Posterior cingulate gyrus (tissue), 11 donors: Measurements from ENCODE around the gene MTCL1.

ENCODE experiments used
- DNase-seq, 10 donors: peaks; one replicate each; pipeline versions ENCODE4 v3.0.0 to v3.0.0-alpha.2; 2020 to 2021; ENCODE audit warnings: mixed read lengths in 3 of 10
- intact Hi-C: fragments of 100-400 bp; cut with DNase I; formaldehyde crosslinking; loops from one replicate; pipeline ENCODE4 v1.15.1; 2023

Gene MTCL1

GRCh38 chr18:8824846-8825245 is 119.5 kb downstream of the MTCL1 start:
- intact Hi-C loops = no loop called here
- no peak for DNase-seq

- intact Hi-C loops = no loop called here
- DNase-seq = no peak
Observed at GRCh38 chr18:8825273-8825672, 119.9 kb downstream of the MTCL1 start.

DNA sequence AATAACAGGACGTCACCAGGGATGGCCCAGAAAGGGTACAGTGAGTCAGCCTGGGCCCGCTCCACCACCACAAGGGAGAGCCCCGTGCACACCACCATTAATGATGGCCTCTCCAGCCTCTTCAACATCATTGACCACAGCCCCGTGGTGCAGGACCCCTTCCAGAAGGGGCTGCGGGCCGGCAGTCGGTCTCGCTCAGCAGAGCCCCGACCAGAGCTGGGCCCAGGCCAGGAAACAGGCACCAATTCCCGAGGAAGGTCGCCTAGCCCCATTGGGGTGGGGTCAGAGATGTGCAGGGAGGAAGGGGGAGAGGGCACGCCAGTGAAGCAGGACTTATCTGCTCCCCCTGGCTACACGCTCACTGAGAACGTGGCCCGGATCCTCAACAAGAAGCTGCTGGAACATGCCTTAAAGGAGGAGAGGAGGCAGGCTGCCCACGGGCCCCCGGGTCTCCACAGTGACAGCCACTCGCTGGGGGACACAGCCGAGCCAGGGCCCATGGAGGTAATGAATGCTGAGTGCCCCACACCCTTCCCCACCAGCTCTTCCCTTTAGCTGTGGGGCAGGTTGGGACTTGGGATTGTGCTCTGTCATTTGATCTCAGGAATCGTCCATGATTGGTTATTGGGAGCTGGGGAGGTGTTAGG is 120.5 kb downstream of the MTCL1 start:
- DNase-seq = no peak
- intact Hi-C loops = no loop called here

- DNase-seq = no peak
- intact Hi-C loops = no loop called here
Observed at GRCh38 chr18:8826514-8826913, 121.2 kb downstream of the MTCL1 start.

DNA sequence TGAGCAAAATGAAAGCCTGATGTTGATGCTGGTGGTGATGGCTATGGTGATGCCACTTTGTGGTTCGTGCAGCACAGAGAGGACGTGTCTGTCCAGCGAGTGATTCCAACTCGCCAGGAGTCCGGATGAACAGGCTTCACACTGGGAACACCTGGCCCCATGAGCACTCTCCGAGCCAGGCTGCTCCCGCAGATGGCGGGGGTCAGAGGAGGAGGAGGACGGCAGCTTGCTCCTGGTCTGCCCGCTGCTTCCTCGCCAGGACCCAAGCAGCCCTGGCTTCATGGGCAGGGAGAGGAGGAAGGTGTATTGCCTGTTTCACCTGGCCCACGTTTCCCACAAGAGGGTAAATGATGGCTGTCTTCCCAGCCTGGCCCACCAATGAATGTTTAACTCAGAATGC is 121.6 kb downstream of the MTCL1 start:
- DNase-seq = no peak
- intact Hi-C loops = no loop called here

GRCh38 chr18:8828300-8828699 is 122.9 kb downstream of the MTCL1 start:
- intact Hi-C loops = no loop called here
- DNase-seq = no peak

- no peak for DNase-seq
- intact Hi-C loops = no loop called here
Observed at GRCh38 chr18:8828798-8829197, 123.4 kb downstream of the MTCL1 start.

GRCh38 chr18:8830067-8831060 is 125.0 kb downstream of the MTCL1 start:
- intact Hi-C loops = no loop called here
- DNase-seq = peak in 1 of 10 donors; percentile 41

- no peak for DNase-seq
- intact Hi-C loops = no loop called here
Observed at GRCh38 chr18:8831112-8831511, 125.8 kb downstream of the MTCL1 start.

DNA sequence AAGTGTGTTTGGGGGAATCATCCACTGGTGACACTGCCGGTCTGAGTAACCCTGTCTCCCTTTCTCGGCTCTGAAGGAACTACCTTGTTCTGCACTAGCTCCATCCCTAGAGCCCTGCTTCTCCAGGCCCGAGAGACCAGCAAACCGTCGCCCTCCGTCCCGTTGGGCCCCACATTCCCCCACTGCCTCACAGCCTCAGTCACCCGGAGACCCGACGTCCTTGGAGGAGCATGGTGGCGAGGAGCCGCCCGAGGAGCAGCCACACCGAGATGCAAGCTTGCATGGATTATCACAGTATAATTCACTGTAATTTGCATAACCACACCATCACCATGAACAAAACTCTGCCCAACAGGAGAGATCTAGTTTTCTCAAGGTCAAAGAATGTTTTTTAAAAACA is 126.2 kb downstream of the MTCL1 start:
- DNase-seq = no peak
- intact Hi-C loops = no loop called here

- DNase-seq = no peak
- intact Hi-C loops = no loop called here
Observed at GRCh38 chr18:8833480-8833879, 128.1 kb downstream of the MTCL1 start.

- no peak for DNase-seq
- intact Hi-C loops = no loop called here
Observed at GRCh38 chr18:8834881-8835280, 129.5 kb downstream of the MTCL1 start.

GRCh38 chr18:8835521-8835953 is 130.2 kb downstream of the MTCL1 start:
- DNase-seq = no peak
- intact Hi-C loops = no loop called here

DNA sequence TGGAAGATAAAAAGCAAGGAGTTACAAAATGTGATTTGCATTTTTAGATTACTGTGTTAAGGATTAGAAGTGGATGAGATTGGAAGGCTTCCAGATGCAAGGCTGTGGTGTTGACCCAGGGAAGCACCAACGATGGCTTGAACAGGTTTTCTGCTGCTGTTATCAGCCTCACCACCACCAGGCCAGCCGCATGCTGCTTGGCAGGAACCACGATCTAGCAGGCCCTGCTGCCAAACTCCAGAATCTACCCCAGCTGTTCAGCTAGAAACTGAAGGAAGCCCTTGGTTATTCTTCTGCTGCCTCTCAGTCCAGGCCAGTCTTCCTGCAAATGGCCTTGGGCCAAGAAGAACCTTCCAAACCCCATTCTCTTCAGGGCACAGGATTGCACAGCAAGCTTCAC is 133.9 kb downstream of the MTCL1 start:
- intact Hi-C loops = no loop called here
- peak in 5 of 10 donors; percentile 29 to 89 (median 83) for DNase-seq

GRCh38 chr18:8841781-8842485 is 136.6 kb downstream of the MTCL1 start:
- intact Hi-C loops = no loop called here

DNA sequence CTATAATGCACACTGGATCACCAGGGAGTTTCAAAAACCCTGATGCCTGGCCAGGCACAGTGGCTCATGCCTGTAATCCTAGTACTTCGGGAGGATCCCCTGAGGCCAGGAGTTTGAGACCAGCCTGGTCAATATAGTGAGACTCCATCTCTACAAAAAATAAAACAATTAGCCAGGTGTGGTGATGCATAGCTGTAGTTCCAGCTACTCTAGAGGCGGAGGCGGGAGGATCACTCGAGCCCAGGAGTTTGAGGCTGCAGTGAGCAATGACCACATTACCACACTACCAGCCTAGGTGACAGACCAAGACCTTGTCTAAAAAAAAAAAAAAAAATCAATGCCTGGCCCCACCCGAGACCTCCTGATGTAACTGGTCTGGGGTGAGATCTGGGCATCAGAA is 137.2 kb downstream of the MTCL1 start:
- intact Hi-C loops = no loop called here
- DNase-seq = no peak

More at GRCh38 chr18:8841781-8842485, 136.6 kb downstream of the MTCL1 start:
- DNase-seq = no peak

GRCh38 chr18:8843005-8843404 is 137.6 kb downstream of the MTCL1 start:
- intact Hi-C loops = no loop called here
- DNase-seq = no peak

DNA sequence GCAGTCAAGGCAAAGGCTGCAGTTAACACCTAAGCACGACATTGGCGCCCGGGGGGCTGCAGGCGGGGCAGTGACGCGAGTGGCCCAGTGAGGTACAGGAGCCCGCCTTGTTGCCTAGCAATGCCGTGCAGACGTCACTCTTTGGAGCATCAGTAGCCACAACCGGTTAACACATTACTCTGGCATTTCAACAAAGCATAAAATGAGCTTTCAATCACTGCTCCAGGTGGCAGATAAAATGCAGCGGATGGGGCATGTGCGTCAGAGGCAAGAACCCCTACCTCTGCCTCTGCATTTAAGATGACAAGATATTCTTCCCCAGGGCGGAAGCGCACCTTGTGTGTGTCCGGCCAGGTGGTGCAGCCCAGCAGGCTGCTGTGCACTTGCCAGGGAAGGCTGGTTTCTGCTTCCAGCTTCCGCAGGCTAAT is 139.4 kb downstream of the MTCL1 start:
- intact Hi-C loops = no loop called here
- DNase-seq = peak in 5 of 10 donors; percentile 26 to 88 (median 63)

GRCh38 chr18:8845506-8845905 is 140.2 kb downstream of the MTCL1 start:
- intact Hi-C loops = no loop called here
- DNase-seq = no peak

- intact Hi-C loops = no loop called here
- DNase-seq = no peak
Observed at GRCh38 chr18:8847066-8847755, 141.9 kb downstream of the MTCL1 start.
